ENCODE measurements around the gene FAM222A.
"Not testable (repeated sequence)": the region's sequence is repeated elsewhere in the genome, so short reads cannot be mapped to it uniquely, and the experiment has no call there.

The FAM222A gene

DNA sequence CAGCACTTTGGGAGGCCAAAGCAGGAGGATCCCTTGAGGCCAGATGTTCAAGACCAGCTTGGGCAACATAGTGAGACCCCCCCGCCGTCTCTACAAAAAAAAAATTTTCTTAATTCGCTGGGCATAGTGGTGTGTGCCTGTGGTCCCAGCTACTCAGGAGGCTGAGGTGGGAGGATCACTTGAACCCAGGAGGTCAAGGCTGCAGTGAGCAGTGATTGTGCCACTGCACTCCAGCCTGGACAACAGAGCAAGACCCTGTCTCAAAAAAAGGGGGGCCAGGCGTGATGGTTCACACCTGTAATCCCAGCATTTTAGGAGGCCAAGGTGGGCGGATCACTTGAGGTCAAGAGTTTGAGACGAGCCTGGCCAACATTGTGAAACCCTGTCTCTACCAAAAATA is 19.0 kb upstream of the FAM222A start:
- not testable (repeated sequence) for DNase-seq

GRCh38 chr12:109695416-109695815 is 18.2 kb upstream of the FAM222A start:
- no peak for DNase-seq

DNA sequence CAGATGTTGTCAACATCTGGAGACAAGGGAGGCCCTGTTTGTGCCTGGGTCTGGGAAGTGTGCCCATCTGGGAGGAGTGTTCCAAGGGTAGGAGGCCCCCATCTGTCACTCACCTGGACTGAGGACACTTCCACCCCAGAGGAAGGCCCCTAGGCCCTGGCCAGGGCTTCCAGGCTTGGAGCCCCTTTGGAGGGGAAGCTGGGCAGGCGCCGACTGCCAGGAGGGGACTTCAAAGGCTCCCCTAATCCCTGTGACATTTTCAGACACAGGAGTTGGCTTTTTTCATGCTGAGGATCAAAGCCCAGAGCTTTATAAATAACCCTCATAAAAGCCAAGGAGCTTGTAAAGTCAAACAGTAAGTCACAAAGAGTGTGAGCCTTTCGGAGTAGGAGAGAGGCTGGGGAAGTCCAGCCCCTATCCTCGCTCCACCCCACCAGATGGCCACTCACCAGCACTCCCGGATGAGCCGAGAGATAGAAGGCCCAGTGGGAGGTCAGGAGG is 17.6 kb upstream of the FAM222A start:
- DNase-seq, result no peak

- DNase-seq, result no peak
These were observed 16.9 kb upstream of the FAM222A start for GRCh38 chr12:109696485-109697269.

- no peak for DNase-seq
These were observed 16.4 kb upstream of the FAM222A start for GRCh38 chr12:109697270-109697553.

DNA sequence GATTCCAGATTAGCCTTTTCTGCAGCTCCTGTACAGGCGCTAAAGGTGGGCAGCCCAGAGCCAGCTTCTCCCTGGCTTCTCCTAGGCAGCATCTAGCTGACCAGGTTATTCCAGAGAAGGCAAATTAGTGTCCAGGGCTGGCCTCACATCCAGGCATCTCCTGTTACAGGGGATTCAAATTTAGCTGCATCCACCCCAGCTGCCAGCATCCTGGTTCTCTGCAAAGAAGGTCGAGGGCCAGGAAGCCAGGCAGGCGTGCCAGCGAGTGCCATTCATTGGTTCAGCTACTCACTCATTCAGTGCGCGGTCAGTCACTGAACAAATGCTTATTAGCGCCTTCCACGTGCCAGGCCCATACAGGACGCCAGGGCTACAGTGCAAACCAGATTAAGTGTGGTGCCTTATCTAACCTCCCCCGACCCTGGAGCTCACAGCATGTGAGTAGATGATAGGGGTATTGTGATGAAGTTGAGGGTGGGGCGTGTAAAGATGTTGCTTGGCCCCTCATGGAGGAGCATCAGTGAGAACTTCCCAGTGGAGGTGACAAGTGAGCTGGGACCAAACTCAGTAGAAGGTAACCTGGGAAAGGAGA is 15.7 kb upstream of the FAM222A start:
- DNase-seq, result no peak

DNA sequence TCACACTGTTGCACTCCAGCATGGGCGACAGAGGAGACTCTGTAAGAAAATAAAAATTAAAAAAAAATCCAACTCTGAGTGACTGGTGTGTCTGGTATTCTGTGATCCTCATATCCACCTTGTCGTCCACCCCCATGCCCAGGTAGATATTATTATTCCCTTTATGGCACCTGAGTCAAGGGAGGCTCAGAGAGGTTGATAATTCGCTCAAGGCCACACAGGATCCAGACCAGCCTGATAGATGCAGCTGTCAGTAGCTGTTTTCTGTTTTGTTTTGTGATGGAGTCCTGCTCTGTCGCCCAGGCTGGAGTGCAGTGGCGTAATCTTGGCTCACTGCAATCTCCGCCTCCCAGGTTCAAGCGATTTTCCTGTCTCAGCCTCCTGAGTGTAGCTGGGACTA is 14.8 kb upstream of the FAM222A start:
- no peak for DNase-seq

DNA sequence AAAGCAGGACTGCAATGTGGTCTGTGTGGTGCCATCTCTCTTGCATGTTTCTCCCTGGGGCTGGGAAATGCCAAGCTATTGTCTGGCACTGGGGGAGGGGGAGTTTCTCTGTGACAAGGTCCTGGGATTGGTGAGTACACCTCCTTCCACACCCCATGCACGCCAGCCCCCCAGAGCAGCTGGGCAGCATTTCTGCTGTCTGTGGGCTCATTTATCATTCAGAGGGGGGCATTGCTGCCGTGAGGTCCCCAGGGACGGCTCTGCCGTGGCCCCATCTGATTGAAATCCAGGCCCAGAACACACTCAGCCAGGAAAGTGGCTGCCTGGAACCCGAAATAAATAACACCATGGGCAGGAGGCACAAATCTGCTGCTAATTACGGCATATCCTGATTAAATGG is 12.6 kb upstream of the FAM222A start:
- DNase-seq, result no peak

- DNase-seq, result no peak
These were observed 11.3 kb upstream of the FAM222A start for GRCh38 chr12:109702111-109702841.

- DNase-seq, result no peak
These were observed 9.9 kb upstream of the FAM222A start for GRCh38 chr12:109703684-109704083.

DNA sequence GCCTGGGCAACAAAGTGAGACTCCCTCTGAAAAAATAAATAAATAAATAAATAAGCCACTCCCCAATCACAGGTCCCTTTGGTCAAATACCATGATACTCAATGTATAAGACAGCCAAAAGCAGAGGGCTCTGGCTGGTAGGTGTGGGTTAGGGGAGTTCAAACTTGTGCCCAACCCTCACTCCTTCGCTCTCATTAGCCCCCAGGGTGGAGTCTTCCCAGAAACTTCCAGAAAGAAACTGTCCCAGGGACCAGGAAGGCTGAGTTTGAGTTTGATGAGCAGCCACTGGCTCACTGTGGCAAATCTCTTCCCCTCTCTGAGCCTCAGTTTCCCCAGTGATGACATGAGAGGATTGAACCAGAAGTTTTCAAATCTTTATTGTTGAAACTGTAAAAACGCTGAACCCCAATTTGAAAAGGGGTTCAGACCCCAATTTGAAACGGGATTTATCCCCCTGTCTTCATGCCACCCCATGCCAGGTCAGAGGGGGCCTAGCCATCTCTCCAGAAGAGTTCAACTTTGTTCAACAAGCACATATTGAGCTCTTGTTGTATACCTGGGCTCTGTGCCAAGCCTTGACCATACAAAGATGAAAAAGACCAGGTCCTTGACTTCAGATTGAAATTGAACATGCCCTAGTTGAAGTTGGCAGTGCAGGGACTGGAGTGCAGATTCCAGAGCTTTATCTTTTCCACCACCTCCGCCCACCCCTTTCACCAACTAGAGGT is 9.1 kb upstream of the FAM222A start:
- no peak for DNase-seq

GRCh38 chr12:109705291-109705690 is 8.3 kb upstream of the FAM222A start:
- no peak for DNase-seq

DNA sequence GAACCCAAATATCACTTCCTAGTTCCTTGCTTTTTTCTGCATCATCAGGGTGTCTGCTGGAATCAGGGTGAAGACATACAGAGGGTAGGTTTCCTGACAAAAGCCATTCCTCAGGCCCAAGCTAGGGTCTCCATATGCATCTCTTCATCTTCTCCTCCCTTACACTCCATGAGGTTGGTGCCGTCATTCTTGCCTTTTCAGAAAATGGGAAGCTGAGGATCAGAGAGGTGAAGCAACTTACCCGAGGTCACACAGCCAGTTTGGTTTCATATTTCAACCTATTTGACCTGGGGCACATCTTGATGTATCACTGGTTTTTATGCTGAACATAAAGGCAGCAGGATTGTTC is 7.3 kb upstream of the FAM222A start:
- no peak for DNase-seq

- no peak for DNase-seq
These were observed 6.7 kb upstream of the FAM222A start for GRCh38 chr12:109706747-109707469.

- no peak for DNase-seq
These were observed 6.2 kb upstream of the FAM222A start for GRCh38 chr12:109707470-109707821.

DNA sequence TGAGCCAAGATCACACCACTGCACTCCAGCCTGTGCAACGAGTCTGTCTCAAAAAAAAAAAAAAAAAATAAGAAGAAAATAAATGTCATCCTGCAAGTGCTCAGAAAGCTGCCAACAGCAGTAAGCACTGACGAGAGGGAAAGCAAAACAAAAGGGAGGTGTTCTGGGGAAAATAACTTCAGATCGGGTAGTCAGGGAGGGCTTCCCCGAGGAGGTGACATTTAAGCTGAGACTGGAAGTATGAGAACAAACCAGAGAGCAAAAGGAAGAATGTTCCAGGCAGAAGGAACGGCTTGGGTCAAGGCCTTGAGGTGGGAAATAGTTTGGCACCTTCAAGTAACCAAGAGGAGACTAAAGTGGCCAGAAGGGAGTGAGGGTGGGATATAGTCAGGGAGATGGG is 4.7 kb upstream of the FAM222A start:
- no peak for DNase-seq

DNA sequence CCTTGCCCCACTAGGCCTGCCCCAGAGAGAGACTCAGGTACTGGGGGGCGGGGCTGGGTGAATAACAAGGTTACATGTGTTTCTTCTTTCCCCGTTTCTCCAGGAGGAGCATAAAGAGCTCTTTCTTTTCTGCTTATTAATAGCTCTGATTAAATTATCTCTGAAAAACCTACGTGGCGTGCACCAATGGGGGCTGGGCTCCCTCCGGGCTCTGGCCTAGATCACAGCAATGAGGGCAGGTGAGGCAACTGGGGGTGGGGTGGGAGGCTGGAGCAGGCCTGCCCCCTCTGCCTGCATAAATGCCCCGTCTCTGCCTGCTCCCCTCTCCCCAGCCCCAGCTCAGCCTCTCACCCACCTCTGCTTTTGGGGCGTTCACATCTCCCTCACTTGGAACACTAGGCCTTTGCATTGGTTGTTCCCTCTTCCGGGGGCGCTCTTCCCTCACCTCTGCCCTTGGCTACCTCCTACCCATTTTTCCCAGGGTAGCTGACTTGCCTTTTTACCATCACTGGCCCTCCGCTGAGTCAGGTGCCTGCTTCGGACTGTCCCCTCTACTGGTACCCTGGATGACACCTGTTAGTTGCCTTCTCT is 4.1 kb upstream of the FAM222A start:
- DNase-seq, result no peak

DNA sequence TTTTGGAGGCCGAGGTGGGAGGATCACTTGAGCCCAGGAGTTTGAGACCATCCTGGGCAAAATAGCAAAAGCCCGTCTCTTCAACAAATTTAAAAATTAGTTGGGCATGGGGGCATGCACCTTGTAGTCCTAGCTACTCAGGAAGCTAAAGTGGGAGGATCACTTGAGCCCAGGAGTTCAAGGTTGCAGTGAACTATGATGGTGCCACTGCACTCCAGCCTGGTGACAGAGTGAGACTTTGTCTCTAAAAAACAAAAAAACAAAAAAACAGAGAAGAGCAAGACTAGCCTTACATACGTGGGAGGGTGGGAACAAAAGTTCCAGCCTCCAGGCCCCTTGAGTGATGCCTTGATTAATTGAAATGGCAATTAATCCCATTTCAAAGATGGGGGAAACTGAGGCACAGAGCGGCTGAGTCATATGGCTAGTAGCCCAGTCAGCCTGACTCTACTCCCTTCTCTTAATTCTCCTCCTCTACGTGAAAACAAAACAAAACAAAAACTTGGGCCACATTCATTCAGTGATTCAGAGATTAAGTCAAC is 3.3 kb upstream of the FAM222A start:
- DNase-seq, result no peak

DNA sequence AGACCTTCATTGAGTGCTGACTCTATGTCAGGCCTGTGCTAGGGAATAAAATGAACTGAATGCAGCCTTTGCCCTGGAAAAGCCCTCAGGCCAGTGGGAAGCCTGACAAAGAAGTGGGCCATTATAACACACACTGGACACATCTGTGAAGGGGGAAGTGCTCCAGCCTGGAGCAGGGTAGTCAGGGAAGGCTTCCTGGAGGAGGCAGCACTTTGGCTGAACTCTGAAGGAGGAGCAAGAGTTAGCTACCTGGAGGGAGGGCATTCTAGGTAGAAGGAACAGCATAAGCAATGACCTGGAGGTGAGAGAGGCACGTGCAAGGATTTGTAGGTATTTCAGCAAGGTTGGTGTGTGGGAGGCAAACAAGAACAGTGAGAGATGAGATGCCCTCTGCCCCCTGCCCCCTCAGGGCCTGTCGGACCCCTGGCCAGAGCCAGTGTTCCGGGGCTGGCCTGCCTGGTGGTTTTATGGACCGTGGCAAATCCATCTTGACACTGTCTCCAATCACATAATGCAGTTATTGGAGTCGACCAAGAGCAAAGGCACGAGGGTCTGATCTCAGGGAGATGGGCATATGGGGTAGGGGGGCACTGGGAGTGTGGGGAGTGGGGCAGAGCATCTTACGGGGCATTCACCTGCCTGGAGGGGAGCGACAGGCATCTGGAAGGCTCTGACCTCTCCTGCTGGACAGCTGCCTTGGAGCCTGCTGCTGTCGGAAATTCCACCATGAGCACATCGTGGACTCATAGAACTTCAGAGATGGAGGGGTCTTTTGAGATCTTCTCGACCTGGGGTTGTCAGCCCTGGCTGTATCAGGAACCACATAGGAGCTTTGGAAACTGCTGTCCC is 2.7 kb upstream of the FAM222A start:
- DNase-seq, result no peak

DNA sequence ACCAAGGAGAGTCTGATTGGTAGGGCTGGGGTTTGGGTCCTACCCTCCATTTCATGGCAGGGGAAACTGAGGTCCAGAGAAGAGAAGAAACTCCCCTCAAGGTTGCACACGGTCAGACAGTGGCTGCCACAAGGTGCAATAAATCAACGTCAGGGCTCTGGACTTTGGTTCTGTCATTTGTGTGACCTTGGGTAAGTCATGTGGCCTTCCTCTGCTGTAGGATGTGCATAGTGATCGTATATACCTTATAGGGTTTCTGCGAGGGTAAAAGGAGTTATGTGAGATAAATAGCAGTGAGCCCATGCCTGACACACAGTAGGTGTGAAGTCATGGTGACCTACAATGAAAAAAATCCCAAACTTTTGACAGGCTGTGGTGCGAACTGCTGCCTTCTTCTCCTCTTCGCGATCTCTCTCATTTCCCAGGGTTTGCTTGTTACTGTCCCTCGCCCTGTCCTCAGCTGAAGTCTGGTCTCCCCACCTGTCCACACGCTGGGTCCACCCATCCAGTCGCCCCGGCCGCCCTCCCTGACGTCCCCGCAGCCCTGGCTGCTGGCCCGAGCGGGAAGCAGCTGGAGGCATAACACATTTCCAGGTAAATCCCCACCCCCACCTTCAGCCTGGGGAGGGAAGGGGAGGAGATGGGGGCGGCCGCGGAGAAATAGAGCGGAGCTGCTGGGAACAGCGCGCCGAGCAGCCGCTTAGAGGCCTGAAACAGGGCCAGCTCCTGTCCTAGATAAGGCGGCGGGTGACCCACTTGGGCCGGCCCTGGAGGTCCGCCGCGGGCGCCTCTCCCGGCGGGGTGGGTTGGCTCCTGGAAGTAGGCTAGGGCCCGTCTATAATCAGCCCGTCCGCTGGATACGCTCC is 1.8 kb upstream of the FAM222A start:
- DNase-seq, result no peak
